ENCODE measurements around the gene COG8. TPM values are rescaled to one million over a fixed set of nuclear protein-coding genes. Genes with fewer than 3 reads are reported as not detected.

The COG8 gene
- total RNA-seq, 1 donor from 2014 or later = 58.6 TPM

GRCh38 chr16:69310653-69311532 lies 28.5 kb downstream of the COG8 start, which contains the start of gene VPS4A:
Gene VPS4A, plus strand, starts transcription at chr16:69311350. Its CDS starts 162 bp downstream, at chr16:69311512.
- H3K36me3 Mint-ChIP-seq (ENCODE audit: insufficient read depth) = peaks cover under 1% of the 10 kb centered on the region
- peak within 1 kb of the TSS; percentile 98 for H3K4me3 Mint-ChIP-seq (ENCODE audit: low read depth)
- peak; percentile 81 for TF ChIP-seq CTCF (IDR thresholded peaks at IDR 0.05; ENCODE audit: unreplicated experiment)
- H3K27ac Mint-ChIP-seq = peak within 1 kb of the TSS; percentile 96
- H3K4me1 Mint-ChIP-seq (ENCODE audit: low read depth) = peaks cover 5% of the 10 kb centered on the region
- no peaks in the 10 kb centered on the region for H3K27me3 Mint-ChIP-seq
- H3K9me3 Mint-ChIP-seq (ENCODE audit: low read depth) = no peaks in the 10 kb centered on the region
- peak; percentile 99 for DNase-seq (ENCODE audit: low spot score, unreplicated experiment)

GRCh38 chr16:69309316-69309715 lies 30.0 kb downstream of the COG8 start:
- no peak for TF ChIP-seq CTCF (IDR thresholded peaks at IDR 0.05; ENCODE audit: unreplicated experiment)
- H3K27ac Mint-ChIP-seq = peak overlapping the region; percentile 2

GRCh38 chr16:69307856-69308255 lies 31.5 kb downstream of the COG8 start:
- Mint-ChIP-seq H3K27me3 (no peaks in the 10 kb centered on the region), H3K27ac (no peak overlapping the region), H3K9me3 (ENCODE audit: low read depth) (no peaks in the 10 kb centered on the region), H3K36me3 (ENCODE audit: insufficient read depth) (no peaks in the 10 kb centered on the region), H3K4me1 (ENCODE audit: low read depth) (peaks cover 5% of the 10 kb centered on the region), H3K4me3 (ENCODE audit: low read depth) (no peak overlapping the region)
- no peak for TF ChIP-seq CTCF (IDR thresholded peaks at IDR 0.05; ENCODE audit: unreplicated experiment)
- no peak for DNase-seq (ENCODE audit: low spot score, unreplicated experiment)

More at GRCh38 chr16:69309316-69309715, 30.0 kb downstream of the COG8 start:
- Mint-ChIP-seq H3K4me3 (ENCODE audit: low read depth) (no peak overlapping the region), H3K4me1 (ENCODE audit: low read depth) (peaks cover 5% of the 10 kb centered on the region), H3K9me3 (ENCODE audit: low read depth) (no peaks in the 10 kb centered on the region), H3K36me3 (ENCODE audit: insufficient read depth) (no peaks in the 10 kb centered on the region), H3K27me3 (no peaks in the 10 kb centered on the region)
- DNase-seq (ENCODE audit: low spot score, unreplicated experiment) = no peak

DNA sequence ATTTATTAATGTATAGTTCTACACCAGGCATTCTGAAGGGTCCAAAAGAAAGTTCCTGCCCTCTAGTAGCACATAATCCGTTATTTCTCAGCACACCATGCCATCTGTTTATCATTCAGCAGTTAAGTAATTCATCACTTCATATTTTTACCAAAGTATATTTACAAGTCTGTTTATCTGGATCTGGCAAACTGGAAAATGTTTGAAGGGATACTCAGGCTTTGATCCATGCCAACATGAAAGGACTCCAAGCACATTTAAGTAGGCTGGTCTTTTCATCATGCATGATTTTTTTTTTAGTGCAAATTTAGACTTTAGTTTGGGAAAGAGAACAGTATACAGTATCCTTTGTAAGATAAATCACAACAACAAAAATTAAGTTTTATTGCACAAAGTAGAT lies 32.3 kb downstream of the COG8 start:
- Mint-ChIP-seq H3K9me3 (ENCODE audit: low read depth) (no peaks in the 10 kb centered on the region), H3K4me1 (ENCODE audit: low read depth) (peaks cover 6% of the 10 kb centered on the region), H3K27me3 (no peaks in the 10 kb centered on the region), H3K4me3 (ENCODE audit: low read depth) (no peak overlapping the region), H3K27ac (no peak overlapping the region), H3K36me3 (ENCODE audit: insufficient read depth) (peaks cover 2% of the 10 kb centered on the region)
- no peak for DNase-seq (ENCODE audit: low spot score, unreplicated experiment)
- no peak for TF ChIP-seq CTCF (IDR thresholded peaks at IDR 0.05; ENCODE audit: unreplicated experiment)

GRCh38 chr16:69306031-69306430 lies 33.3 kb downstream of the COG8 start:
- no peak for TF ChIP-seq CTCF (IDR thresholded peaks at IDR 0.05; ENCODE audit: unreplicated experiment)
- DNase-seq (ENCODE audit: low spot score, unreplicated experiment) = no peak
- Mint-ChIP-seq H3K36me3 (ENCODE audit: insufficient read depth) (peaks cover 5% of the 10 kb centered on the region), H3K9me3 (ENCODE audit: low read depth) (no peaks in the 10 kb centered on the region), H3K27me3 (no peaks in the 10 kb centered on the region), H3K4me3 (ENCODE audit: low read depth) (no peak overlapping the region), H3K27ac (no peak overlapping the region), H3K4me1 (ENCODE audit: low read depth) (peaks cover 3% of the 10 kb centered on the region)
